Measurements from ENCODE around the gene RAD51B.

RAD51B gene

GRCh38 chr14:68547305-68548193 is 728.0 kb downstream of the RAD51B start:
- DNase-seq: no peak

GRCh38 chr14:68548194-68549076 is 728.9 kb downstream of the RAD51B start:
- DNase-seq: no peak

GRCh38 chr14:68550338-68550715 is 730.7 kb downstream of the RAD51B start:
- DNase-seq: no peak

- DNase-seq: no peak
Measured at GRCh38 chr14:68551045-68551683, 731.6 kb downstream of the RAD51B start.

GRCh38 chr14:68552075-68552474 is 732.5 kb downstream of the RAD51B start:
- no peak for DNase-seq

GRCh38 chr14:68552602-68553001 is 733.0 kb downstream of the RAD51B start:
- DNase-seq: no peak

- DNase-seq: no peak
Measured at GRCh38 chr14:68553311-68553710, 733.7 kb downstream of the RAD51B start.

- no peak for DNase-seq
Measured at GRCh38 chr14:68554231-68554630, 734.7 kb downstream of the RAD51B start.

GRCh38 chr14:68556253-68556652 is 736.7 kb downstream of the RAD51B start:
- DNase-seq: no peak

GRCh38 chr14:68557648-68558047 is 738.1 kb downstream of the RAD51B start:
- no peak for DNase-seq

GRCh38 chr14:68558096-68558495 is 738.5 kb downstream of the RAD51B start:
- DNase-seq: no peak

- no peak for DNase-seq
Measured at GRCh38 chr14:68559949-68560348, 740.4 kb downstream of the RAD51B start.

GRCh38 chr14:68561531-68562007 is 742.0 kb downstream of the RAD51B start:
- DNase-seq: no peak

GRCh38 chr14:68562911-68563250 is 743.3 kb downstream of the RAD51B start:
- DNase-seq: no peak

GRCh38 chr14:68563251-68564131 is 743.9 kb downstream of the RAD51B start:
- DNase-seq: no peak

- no peak for DNase-seq
Measured at GRCh38 chr14:68564191-68564825, 744.7 kb downstream of the RAD51B start.

GRCh38 chr14:68564826-68565759 is 745.5 kb downstream of the RAD51B start:
- no peak for DNase-seq

- DNase-seq: no peak
Measured at GRCh38 chr14:68566075-68566474, 746.5 kb downstream of the RAD51B start.

- no peak for DNase-seq
Measured at GRCh38 chr14:68568907-68569897, 749.6 kb downstream of the RAD51B start.
